Progenitor cell of endocrine pancreas (in vitro differentiated cells): ENCODE measurements around the gene ACTR5. TPM values are rescaled to one million over a fixed set of nuclear protein-coding genes. Genes with fewer than 3 reads are reported as not detected.
A peak's percentile ranks its signal among the peaks of the same experiment; 100 is the strongest.

ENCODE experiments used
- DNase-seq: peaks from one replicate; pipeline ENCODE4 v3.0.0; 2021; ENCODE audit warnings: low spot score; ENCODE audit not compliant: unreplicated experiment
- H3K27ac Mint-ChIP-seq: 2 replicates; pipeline ENCODE4 v1.8.0; 2021; ENCODE audit warnings: mild to moderate bottlenecking, moderate library complexity, mixed read lengths
- H3K27me3 Mint-ChIP-seq: 2 replicates; pipeline ENCODE4 v1.8.0; 2021; ENCODE audit warnings: mixed read lengths
- H3K36me3 Mint-ChIP-seq: 2 replicates; pipeline ENCODE4 v1.8.0; 2022; ENCODE audit warnings: mixed read lengths; ENCODE audit not compliant: insufficient read depth
- H3K4me1 Mint-ChIP-seq: 2 replicates; pipeline ENCODE4 v1.8.0; 2021; ENCODE audit warnings: low read depth, mixed read lengths
- H3K4me3 Mint-ChIP-seq: 2 replicates; pipeline ENCODE4 v1.8.0; 2021; ENCODE audit warnings: low read depth, mild to moderate bottlenecking, moderate library complexity, mixed read lengths
- H3K9me3 Mint-ChIP-seq: 2 replicates; pipeline ENCODE4 v1.8.0; 2021; ENCODE audit warnings: low read depth, mixed read lengths
- CTCF ChIP-seq: fragments of 200-600 bp; sonication (generic); IDR thresholded peaks from one replicate; pipeline ENCODE4 v1.5.0; 2021; ENCODE audit warnings: antibody characterized with exemption, mild to moderate bottlenecking; ENCODE audit not compliant: unreplicated experiment
- total RNA-seq: library from RNA; stranded (reverse); gene quantifications from 2 replicates; pipeline ENCODE4 v1.2.1, GENCODE V29; 2021

ACTR5 gene
- total RNA-seq, 1 donor from 2014 or later = 9.8 TPM

GRCh38 chr20:38723017-38723847 is 25.0 kb upstream of the ACTR5 start:
- TF ChIP-seq CTCF = no peak
- Mint-ChIP-seq H3K9me3 (no peaks in the 10 kb centered on the region), H3K27ac (peak overlapping the region; percentile 6), H3K4me1 (peaks cover 4% of the 10 kb centered on the region), H3K4me3 (no peak overlapping the region), H3K27me3 (peaks cover 92% of the 10 kb centered on the region), H3K36me3 (no peaks in the 10 kb centered on the region)
- no peak for DNase-seq

- Mint-ChIP-seq H3K9me3 (no peaks in the 10 kb centered on the region), H3K4me3 (no peak within 1 kb of the TSS), H3K27ac (peak within 1 kb of the TSS; percentile 12), H3K4me1 (peaks cover 4% of the 10 kb centered on the region), H3K36me3 (no peaks in the 10 kb centered on the region), H3K27me3 (peaks cover 92% of the 10 kb centered on the region)
- no peak for TF ChIP-seq CTCF
- DNase-seq = no peak
Measured at GRCh38 chr20:38723848-38724625, 24.2 kb upstream of the ACTR5 start, which contains the start of gene SLC32A1. Gene SLC32A1, plus strand, starts transcription at chr20:38724486. Its CDS starts 239 bp downstream, at chr20:38724725.

- no peak for DNase-seq
- no peak for TF ChIP-seq CTCF
- Mint-ChIP-seq H3K27me3 (peaks cover 92% of the 10 kb centered on the region), H3K4me1 (peaks cover 4% of the 10 kb centered on the region), H3K36me3 (no peaks in the 10 kb centered on the region), H3K9me3 (no peaks in the 10 kb centered on the region), H3K27ac (peak overlapping the region; percentile 12), H3K4me3 (no peak overlapping the region)
Measured at GRCh38 chr20:38724626-38725147, 23.6 kb upstream of the ACTR5 start.

GRCh38 chr20:38725148-38725901 is 22.9 kb upstream of the ACTR5 start:
- Mint-ChIP-seq H3K27me3 (peaks cover 92% of the 10 kb centered on the region), H3K36me3 (no peaks in the 10 kb centered on the region), H3K27ac (no peak overlapping the region), H3K9me3 (no peaks in the 10 kb centered on the region), H3K4me3 (no peak overlapping the region), H3K4me1 (peaks cover 6% of the 10 kb centered on the region)
- TF ChIP-seq CTCF = no peak
- no peak for DNase-seq
